Right atrium auricular region (tissue), 2 donors: ENCODE measurements around the gene KRTAP4-16. TPM values are rescaled to one million over a fixed set of nuclear protein-coding genes. Genes with fewer than 3 reads are reported as not detected.
"Not testable (repeated sequence)": the region's sequence is repeated elsewhere in the genome, so short reads cannot be mapped to it uniquely, and the experiment has no call there.

Experiments used
- DNase-seq: peaks from one replicate; pipeline ENCODE4 v3.0.0-alpha.2; 2019; ENCODE audit warnings: low spot score
- H3K27ac ChIP-seq, 2 donors: fragments of 200-600 bp; sonication (generic); 1 replicate in 1 of 2; 2 replicates in 1 of 2; pipeline ENCODE4 v1.5.1; 2016 to 2019
- H3K27me3 ChIP-seq, 2 donors: fragments of 200-600 bp; sonication (generic); one replicate each; pipeline versions ENCODE4 v1.5.1 to v1.6.0; 2017 to 2019
- H3K36me3 ChIP-seq: fragments of 200-600 bp; sonication (generic); one replicate; pipeline ENCODE4 v1.5.1; 2016
- H3K4me1 ChIP-seq, 2 donors: fragments of 200-600 bp; sonication (generic); one replicate each; pipeline versions ENCODE4 v1.5.1 to v1.6.0; 2017 to 2019
- H3K4me3 ChIP-seq, 2 donors: fragments of 200-600 bp; sonication (generic); 1 replicate in 1 of 2; 2 replicates in 1 of 2; pipeline ENCODE4 v1.5.1; 2017 to 2019; ENCODE audit warnings: mild to moderate bottlenecking in 1 of 2, moderate library complexity in 1 of 2
- H3K9me3 ChIP-seq, 2 donors: fragments of 200-600 bp; sonication (generic); one replicate each; pipeline ENCODE4 v1.5.1; 2019
- total RNA-seq, 2 donors: library from RNA; depleted of rRNA; stranded (reverse); fragments of >200 nt; gene quantifications; one replicate each; pipeline ENCODE4 v1.1.0, GENCODE V29; 2016
- TF ChIP-seq, protein P1 (sequence below), 2 donors: fragments of 200-600 bp; sonication (generic); IDR thresholded peaks; one replicate each; pipeline ENCODE4 v1.5.1; 2019; ENCODE audit warnings: antibody characterized with exemption in 2 of 2

KRTAP4-16 gene
- total RNA-seq = not detected

DNA sequence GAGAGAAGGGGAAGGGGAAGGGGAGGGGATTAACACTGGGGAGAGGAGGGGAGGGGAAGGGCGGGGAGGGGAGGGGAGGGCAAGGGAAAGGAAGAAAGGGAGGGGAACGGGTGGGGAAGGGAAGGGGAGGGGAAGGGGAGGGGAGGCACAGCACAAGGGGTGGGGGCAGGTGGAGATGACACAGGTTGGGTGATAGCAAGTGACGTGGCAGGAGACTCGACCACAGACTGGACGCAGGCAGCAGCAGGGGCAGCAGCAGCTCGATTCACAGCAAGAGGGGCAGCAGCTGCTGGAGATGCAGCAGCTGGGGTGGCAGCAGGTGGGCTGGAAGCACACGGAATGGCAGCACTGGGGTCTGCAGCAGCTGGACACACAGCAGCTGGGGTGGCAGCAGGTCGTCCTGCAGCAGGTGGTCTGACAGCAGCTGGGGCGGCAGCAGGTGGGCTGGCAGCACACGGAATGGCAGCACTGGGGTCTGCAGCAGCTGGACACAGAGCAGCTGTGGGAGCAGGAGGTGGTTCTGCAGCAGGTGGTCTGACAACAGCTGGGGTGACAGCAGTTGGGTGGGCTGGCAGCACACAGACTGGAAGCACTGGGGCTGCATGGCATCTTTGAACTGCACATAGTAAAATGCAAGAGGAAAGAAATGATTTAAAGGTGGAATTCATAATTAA is at the start of gene KRTAP4-16:
Gene KRTAP4-16, minus strand, starts transcription at position 624 of the 674 bp plus-strand sequence. Its CDS starts 0 bp downstream, at position 624.
- Histone ChIP-seq H3K27ac (no peak within 1 kb of the TSS), H3K4me3 (no peak within 1 kb of the TSS), H3K36me3 (no peaks in the 10 kb centered on the region), H3K4me1 (no peaks in the 10 kb centered on the region), H3K27me3 (no peaks in the 10 kb centered on the region), H3K9me3 (no peaks in the 10 kb centered on the region)
- DNase-seq = no peak
- TF ChIP-seq, protein P1, sequence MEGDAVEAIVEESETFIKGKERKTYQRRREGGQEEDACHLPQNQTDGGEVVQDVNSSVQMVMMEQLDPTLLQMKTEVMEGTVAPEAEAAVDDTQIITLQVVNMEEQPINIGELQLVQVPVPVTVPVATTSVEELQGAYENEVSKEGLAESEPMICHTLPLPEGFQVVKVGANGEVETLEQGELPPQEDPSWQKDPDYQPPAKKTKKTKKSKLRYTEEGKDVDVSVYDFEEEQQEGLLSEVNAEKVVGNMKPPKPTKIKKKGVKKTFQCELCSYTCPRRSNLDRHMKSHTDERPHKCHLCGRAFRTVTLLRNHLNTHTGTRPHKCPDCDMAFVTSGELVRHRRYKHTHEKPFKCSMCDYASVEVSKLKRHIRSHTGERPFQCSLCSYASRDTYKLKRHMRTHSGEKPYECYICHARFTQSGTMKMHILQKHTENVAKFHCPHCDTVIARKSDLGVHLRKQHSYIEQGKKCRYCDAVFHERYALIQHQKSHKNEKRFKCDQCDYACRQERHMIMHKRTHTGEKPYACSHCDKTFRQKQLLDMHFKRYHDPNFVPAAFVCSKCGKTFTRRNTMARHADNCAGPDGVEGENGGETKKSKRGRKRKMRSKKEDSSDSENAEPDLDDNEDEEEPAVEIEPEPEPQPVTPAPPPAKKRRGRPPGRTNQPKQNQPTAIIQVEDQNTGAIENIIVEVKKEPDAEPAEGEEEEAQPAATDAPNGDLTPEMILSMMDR (IDR thresholded peaks at IDR 0.05) = no peak

DNA sequence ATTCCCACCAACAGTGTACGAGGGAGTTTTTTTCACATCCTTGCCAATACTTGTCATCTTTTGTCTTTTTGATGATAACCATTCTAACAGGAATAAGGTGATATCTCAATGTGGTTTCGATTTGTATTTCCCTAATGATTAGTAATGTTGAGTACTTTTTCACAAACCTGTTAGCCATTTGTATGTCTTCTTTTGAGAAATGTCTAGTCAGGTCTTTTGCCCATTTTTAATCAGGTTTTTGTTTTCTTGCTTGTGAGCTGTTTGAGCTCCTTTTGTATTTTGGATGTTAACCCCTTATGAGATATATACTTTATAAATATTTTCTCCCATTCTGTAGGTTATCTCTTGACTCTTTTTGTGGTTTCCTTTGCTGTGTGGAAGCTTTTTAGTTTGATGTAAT is 49.5 kb upstream of the KRTAP4-16 start:
- Histone ChIP-seq H3K27me3 (no peaks in the 10 kb centered on the region), H3K4me3 (no peak overlapping the region), H3K36me3 (no peaks in the 10 kb centered on the region), H3K4me1 (no peaks in the 10 kb centered on the region), H3K27ac (no peak overlapping the region), H3K9me3 (no peaks in the 10 kb centered on the region)
- DNase-seq = no peak
- TF ChIP-seq, protein P1 (IDR thresholded peaks at IDR 0.05) = no peak

DNA sequence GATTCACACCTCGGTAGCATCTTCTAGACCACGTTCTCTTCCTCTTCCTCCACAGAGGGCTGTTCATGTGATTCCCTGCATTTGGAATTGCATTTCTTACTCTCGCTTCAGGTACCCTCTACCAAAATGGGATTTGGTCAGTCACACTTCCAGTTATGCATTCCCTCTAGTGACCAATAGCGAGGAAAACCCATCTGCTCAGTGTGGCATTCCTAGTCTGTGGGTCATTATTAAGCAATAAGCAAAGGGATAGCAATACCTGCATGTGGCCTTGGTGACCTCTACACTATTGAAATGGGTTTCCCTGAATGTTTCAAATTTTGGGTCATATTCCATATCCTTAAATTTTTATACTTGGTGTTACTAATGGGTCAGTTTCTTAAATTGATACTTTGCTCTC is 48.0 kb upstream of the KRTAP4-16 start:
- H3K4me1 ChIP-seq = no peaks in the 10 kb centered on the region
- no peak for DNase-seq
- H3K36me3 ChIP-seq = no peaks in the 10 kb centered on the region
- no peak overlapping the region for H3K4me3 ChIP-seq
- H3K9me3 ChIP-seq = no peaks in the 10 kb centered on the region
- TF ChIP-seq, protein P1 (IDR thresholded peaks at IDR 0.05) = no peak
- H3K27me3 ChIP-seq = no peaks in the 10 kb centered on the region
- H3K27ac ChIP-seq = no peak overlapping the region

DNA sequence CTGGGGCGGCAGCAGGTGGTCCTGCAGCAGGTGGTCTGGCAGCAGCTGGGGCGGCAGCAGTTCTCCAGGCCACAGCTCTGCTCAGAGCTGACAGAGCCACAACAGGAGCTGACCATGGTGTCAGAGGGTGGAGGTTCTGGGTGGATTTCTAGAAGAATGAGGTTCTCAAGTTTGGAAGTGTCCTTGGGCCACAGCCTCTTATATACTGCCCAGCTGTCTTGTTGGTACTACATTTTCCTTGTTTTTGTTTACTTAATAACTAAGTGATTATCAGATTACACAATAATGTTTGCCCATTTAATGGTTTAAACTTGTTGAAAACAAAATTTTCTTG is 47.6 kb upstream of the KRTAP4-16 start, which contains the start of gene KRTAP4-5:
Gene KRTAP4-5, minus strand, starts transcription at position 174 of the 334 bp plus-strand sequence. Its CDS starts 58 bp downstream, at position 116.
- H3K4me1 ChIP-seq = no peaks in the 10 kb centered on the region
- no peak for DNase-seq
- no peak within 1 kb of the TSS for H3K27ac ChIP-seq
- TF ChIP-seq, protein P1 (IDR thresholded peaks at IDR 0.05) = no peak
- no peaks in the 10 kb centered on the region for H3K27me3 ChIP-seq
- no peak within 1 kb of the TSS for H3K4me3 ChIP-seq
- H3K36me3 ChIP-seq = no peaks in the 10 kb centered on the region
- no peaks in the 10 kb centered on the region for H3K9me3 ChIP-seq

DNA sequence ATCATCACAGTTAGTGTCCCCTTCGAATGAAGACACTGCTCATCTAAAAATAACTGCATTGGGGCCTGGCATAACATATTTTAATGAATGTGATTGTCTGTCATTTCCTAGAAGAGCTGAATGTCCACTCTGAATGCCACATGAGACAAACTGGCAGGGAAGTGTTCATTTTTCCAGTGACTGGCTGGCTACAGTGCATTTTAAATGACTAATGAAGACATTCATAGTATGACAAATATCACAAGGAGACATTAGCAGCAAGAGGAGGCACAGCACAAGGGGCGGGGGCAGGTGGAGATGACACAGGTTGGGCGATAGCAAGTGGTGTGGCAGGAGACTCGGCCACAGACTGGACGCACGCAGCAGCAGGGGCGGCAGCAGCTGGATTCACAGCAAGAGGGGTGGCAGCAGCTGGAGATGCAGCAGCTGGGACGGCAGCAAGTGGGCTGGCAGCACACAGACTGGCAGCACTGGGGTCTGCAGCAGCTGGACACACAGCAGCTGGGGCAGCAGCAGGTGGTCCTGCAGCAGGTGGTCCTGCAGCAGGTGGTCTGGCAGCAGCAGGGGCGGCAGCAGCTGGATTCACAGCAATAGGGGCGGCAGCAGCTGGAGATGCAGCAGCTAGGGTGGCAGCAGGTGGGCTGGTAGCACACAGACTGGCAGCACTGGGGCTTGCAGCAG is 47.1 kb upstream of the KRTAP4-16 start:
- not testable (repeated sequence) for H3K4me1 ChIP-seq, H3K4me3 ChIP-seq, H3K27ac ChIP-seq, H3K27me3 ChIP-seq, H3K36me3 ChIP-seq, H3K9me3 ChIP-seq, DNase-seq

DNA sequence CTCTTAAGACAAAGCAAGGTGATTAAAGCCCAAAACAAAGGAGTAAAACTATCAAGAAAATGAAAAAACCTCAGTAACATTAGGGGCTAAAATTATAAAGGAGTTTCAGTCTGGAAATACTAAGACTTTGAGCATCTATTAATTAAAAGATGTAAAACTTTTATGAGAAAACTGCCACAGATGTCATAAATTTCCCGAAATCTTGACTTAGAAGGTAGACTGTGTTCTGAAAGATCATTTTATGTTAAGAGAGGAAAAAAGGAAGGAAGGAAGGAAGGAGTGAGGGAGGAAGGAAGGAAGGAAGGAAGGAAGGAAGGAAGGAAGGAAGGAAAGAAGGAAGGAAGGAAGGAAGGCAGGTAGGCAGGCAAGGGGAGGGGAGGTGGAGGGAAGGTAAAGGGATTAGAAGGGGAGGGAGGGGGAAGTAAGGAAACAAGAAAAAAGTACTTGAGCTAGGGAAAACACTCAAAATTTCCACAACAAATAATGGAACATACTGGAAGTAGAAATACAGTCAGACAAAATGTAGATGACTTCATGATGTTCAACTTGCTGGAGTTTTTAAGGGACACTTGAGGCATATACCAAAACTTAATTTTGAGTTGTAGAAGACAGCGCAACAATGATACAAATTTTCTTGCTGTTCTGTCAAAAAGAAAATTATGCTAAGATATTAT is 45.7 kb upstream of the KRTAP4-16 start:
- H3K27me3 ChIP-seq = no peaks in the 10 kb centered on the region
- no peaks in the 10 kb centered on the region for H3K4me1 ChIP-seq
- no peak for DNase-seq
- no peak overlapping the region for H3K4me3 ChIP-seq
- TF ChIP-seq, protein P1 (IDR thresholded peaks at IDR 0.05) = no peak
- H3K9me3 ChIP-seq = peaks cover 0 to 13% of the 10 kb centered on the region in 2 donors
- H3K27ac ChIP-seq = no peak overlapping the region
- H3K36me3 ChIP-seq = no peaks in the 10 kb centered on the region
